PC-9 (cell line): ENCODE results near the gene CACNA1H.
"Not testable (repeated sequence)": the region's sequence is repeated elsewhere in the genome, so short reads cannot be mapped to it uniquely, and the experiment has no call there.

Source experiments
- EZH2 ChIP-seq: fragments of 200-600 bp; sonication (generic); IDR thresholded peaks from 2 replicates; pipeline ENCODE4 v1.8.0; 2017; ENCODE audit warnings: antibody characterized with exemption, low read depth
- TF ChIP-seq, protein P1 (sequence below): fragments of 200-600 bp; sonication (generic); conservative IDR thresholded peaks from 2 replicates; pipeline ENCODE4 v1.6.1; 2017; ENCODE audit warnings: mixed run types, antibody characterized with exemption, mild to moderate bottlenecking, moderate library complexity

DNA sequence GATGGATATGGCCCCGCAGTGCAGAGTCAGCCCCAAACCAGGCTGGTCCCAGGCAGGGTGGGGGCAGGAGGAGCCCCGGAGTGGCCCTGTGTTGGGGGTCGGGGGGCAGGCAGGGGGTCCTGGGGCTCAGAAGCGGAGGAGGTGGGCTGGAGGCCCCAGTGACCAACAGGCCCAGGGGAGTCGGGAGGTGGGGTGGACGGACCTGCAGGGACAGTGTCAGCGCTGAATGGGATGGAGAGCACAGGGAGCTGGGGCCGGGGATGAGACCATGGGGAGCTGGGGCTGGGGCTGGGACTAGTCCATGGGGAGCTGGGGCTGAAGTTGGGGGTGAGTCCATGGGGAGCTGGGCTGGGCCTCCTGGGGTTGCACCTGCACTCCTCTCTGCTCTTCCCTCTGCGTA is 86.7 kb downstream of the CACNA1H start:
- TF ChIP-seq, protein P1, sequence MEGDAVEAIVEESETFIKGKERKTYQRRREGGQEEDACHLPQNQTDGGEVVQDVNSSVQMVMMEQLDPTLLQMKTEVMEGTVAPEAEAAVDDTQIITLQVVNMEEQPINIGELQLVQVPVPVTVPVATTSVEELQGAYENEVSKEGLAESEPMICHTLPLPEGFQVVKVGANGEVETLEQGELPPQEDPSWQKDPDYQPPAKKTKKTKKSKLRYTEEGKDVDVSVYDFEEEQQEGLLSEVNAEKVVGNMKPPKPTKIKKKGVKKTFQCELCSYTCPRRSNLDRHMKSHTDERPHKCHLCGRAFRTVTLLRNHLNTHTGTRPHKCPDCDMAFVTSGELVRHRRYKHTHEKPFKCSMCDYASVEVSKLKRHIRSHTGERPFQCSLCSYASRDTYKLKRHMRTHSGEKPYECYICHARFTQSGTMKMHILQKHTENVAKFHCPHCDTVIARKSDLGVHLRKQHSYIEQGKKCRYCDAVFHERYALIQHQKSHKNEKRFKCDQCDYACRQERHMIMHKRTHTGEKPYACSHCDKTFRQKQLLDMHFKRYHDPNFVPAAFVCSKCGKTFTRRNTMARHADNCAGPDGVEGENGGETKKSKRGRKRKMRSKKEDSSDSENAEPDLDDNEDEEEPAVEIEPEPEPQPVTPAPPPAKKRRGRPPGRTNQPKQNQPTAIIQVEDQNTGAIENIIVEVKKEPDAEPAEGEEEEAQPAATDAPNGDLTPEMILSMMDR: not testable (repeated sequence)
- not testable (repeated sequence) for TF ChIP-seq EZH2
